Endothelial cell of umbilical vein (primary cell): Measurements from ENCODE around the gene NCOA3. TPM values are rescaled to one million over a fixed set of nuclear protein-coding genes. Genes with fewer than 3 reads are reported as not detected.

Experiments
- BruUV-seq: library from RNA; stranded (reverse); fragments of 400-500 nt; replicated peaks from 2 replicates; lab custom pipeline; 2021; lab: Mats Ljungman, UMichigan
- CTCF ChIA-PET: fragments of 300-600, 350-600 bp; sonication (Branson Sonifier 250); formaldehyde crosslinking; loops from one replicate; lab custom pipeline; 2021; ENCODE audit warnings: antibody characterized with exemption, inconsistent platforms; lab: Charles Lee
- POLR2A ChIA-PET: fragments of 300-600, 350-600 bp; sonication (Branson Sonifier 250); formaldehyde crosslinking; loops from one replicate; lab custom pipeline; 2021; ENCODE audit warnings: antibody characterized with exemption, inconsistent platforms; lab: Charles Lee
- DNase-seq: peaks from one replicate; pipeline ENCODE4 v3.0.0-alpha.2; 2011; ENCODE audit warnings: low read depth, low spot score
- FAIRE-seq: peaks from 2 replicates; lab custom pipeline; 2011; peaks lifted over from hg19 to GRCh38; lab: Jason Lieb, UNC
- H2AFZ ChIP-seq: 2 replicates; pipeline ENCODE4 v1.6.0; 2012; ENCODE audit warnings: low read depth, low read length, control low read depth, inconsistent platforms
- H3K27ac ChIP-seq: 2 replicates; pipeline ENCODE4 v1.5.1; 2011; ENCODE audit warnings: low read depth, mild to moderate bottlenecking, control low read depth, low read length, moderate library complexity; ENCODE audit not compliant: insufficient read depth
- H3K27me3 ChIP-seq, 2 experiments: 2 replicates each; pipeline versions ENCODE4 v1.6.0 to v1.6.1; 2011; ENCODE audit warnings: low read length in 2 of 2, mixed read lengths in 1 of 2; ENCODE audit not compliant: control insufficient read depth in 2 of 2, insufficient read depth in 2 of 2
- H3K36me3 ChIP-seq, 2 experiments: 2 replicates in 1 of 2; 3 replicates in 1 of 2; pipeline ENCODE4 v1.5.1; 2011; ENCODE audit warnings: low read length in 2 of 2, mild to moderate bottlenecking in 1 of 2, moderate library complexity in 1 of 2; ENCODE audit not compliant: control insufficient read depth in 2 of 2, insufficient read depth in 2 of 2; ENCODE audit errors: extremely low read depth in 1 of 2
- H3K4me1 ChIP-seq: 3 replicates; pipeline ENCODE4 v1.5.1; 2011; ENCODE audit warnings: mild to moderate bottlenecking, low read length; ENCODE audit not compliant: control insufficient read depth, insufficient read depth; ENCODE audit errors: extremely low read depth
- H3K4me2 ChIP-seq: 2 replicates; pipeline ENCODE4 v1.6.1; 2011; ENCODE audit warnings: low read length, control low read depth, mixed read lengths; ENCODE audit not compliant: insufficient read depth
- H3K4me3 ChIP-seq, 3 experiments: fragments of 200-600 bp in 1 of 3; sonication (generic), shearing (Covaris generic) in 1 of 3; replicated peaks in 1 of 3; 2 replicates each; pipeline ENCODE4 v1.5.1; 2011 to 2016; ENCODE audit warnings: control low read depth in 3 of 3, low read length in 3 of 3, mild to moderate bottlenecking in 2 of 3, inconsistent platforms in 1 of 3, low read depth in 1 of 3, moderate library complexity in 1 of 3; ENCODE audit not compliant: insufficient read depth in 1 of 3
- H3K79me2 ChIP-seq: 2 replicates; pipeline ENCODE4 v1.6.0; 2012; ENCODE audit warnings: low read length, inconsistent platforms; ENCODE audit not compliant: control insufficient read depth, insufficient read depth
- H3K9ac ChIP-seq: replicated peaks from 2 replicates; pipeline ENCODE3; 2011; ENCODE audit warnings: low read length, control low read depth; ENCODE audit not compliant: insufficient read depth; ENCODE audit errors: extremely low read depth
- H3K9me1 ChIP-seq: replicated peaks from 3 replicates; pipeline ENCODE4 v1.6.0; 2011; ENCODE audit warnings: mild to moderate bottlenecking, low read length; ENCODE audit not compliant: control insufficient read depth, insufficient read depth; ENCODE audit errors: extremely low read depth
- H3K9me3 ChIP-seq: replicated peaks from 2 replicates; pipeline ENCODE4 v1.5.1; 2012; ENCODE audit warnings: low read length, inconsistent platforms; ENCODE audit not compliant: control insufficient read depth, insufficient read depth
- H4K20me1 ChIP-seq: replicated peaks from 2 replicates; pipeline ENCODE3; 2011; ENCODE audit warnings: mild to moderate bottlenecking, low read length; ENCODE audit not compliant: control insufficient read depth, insufficient read depth; ENCODE audit errors: extremely low read depth
- EZH2 ChIP-seq: IDR thresholded peaks from 2 replicates; pipeline ENCODE4 v1.6.1; 2012; ENCODE audit warnings: borderline replicate concordance, low read depth, mild to moderate bottlenecking, moderate library complexity, low read length, inconsistent platforms; ENCODE audit not compliant: severe bottlenecking
- FOS ChIP-seq: IDR thresholded peaks from 2 replicates; pipeline ENCODE4 v1.6.1; 2011; ENCODE audit warnings: mild to moderate bottlenecking, low read length, moderate library complexity, borderline replicate concordance; ENCODE audit not compliant: insufficient read depth
- GATA2 ChIP-seq: IDR thresholded peaks from 2 replicates; pipeline ENCODE4 v1.7.0; 2011; ENCODE audit warnings: low read depth, mild to moderate bottlenecking, moderate library complexity, mixed read lengths, low read length; ENCODE audit not compliant: insufficient read length, insufficient read depth
- JUN ChIP-seq: IDR thresholded peaks from 2 replicates; pipeline ENCODE4 v1.6.1; 2011; ENCODE audit warnings: borderline replicate concordance, low read depth; ENCODE audit not compliant: insufficient read length, insufficient read depth
- MYC ChIP-seq: IDR thresholded peaks from one replicate; pipeline ENCODE4 v1.6.1; 2011; ENCODE audit warnings: mild to moderate bottlenecking, low read depth, low read length
- POLR2A ChIP-seq: IDR thresholded peaks from 2 replicates; pipeline ENCODE4 v1.6.1; 2012; ENCODE audit warnings: low read depth, mild to moderate bottlenecking, control low read depth, low read length
- POLR2AphosphoS5 ChIP-seq: IDR thresholded peaks from 2 replicates; pipeline ENCODE4 v1.6.1; 2012; ENCODE audit warnings: low read depth, mild to moderate bottlenecking, control low read depth, low read length, moderate library complexity; ENCODE audit not compliant: insufficient read depth
- dilution Hi-C: fragments of 300-500 bp; cut with MboI; formaldehyde crosslinking; loops from one replicate; pipeline ENCODE4 v1.15.0; 2019; ENCODE audit warnings: low sequenced_read_pairs; ENCODE audit not compliant: extremely low pct_ligation_motif_present
- intact Hi-C: fragments of 100-400 bp; cut with micrococcal nuclease; formaldehyde crosslinking; loops from one replicate; pipeline ENCODE4 v1.10.0; 2022
- polyA plus RNA-seq, 4 experiments: library from polyadenylated mRNA; depleted of rRNA in 3 of 4; stranded (reverse) in 3 of 4; unstranded in 1 of 4; fragments of >200 nt; gene quantifications; 2 replicates each; pipeline versions ENCODE4 v1.2.1 to v1.2.3, GENCODE V29; 2011 to 2012; ENCODE audit warnings: missing spikeins in 1 of 4
- total RNA-seq: library from RNA; stranded (reverse); gene quantifications from 2 replicates; pipeline ENCODE4 v1.2.3, GENCODE V29; 2021
- TF ChIP-seq, protein P1 (sequence below), 2 donors: IDR thresholded peaks; 1 replicate in 1 of 2; 2 replicates in 1 of 2; pipeline ENCODE4 v1.5.1; 2011; ENCODE audit warnings: low read length in 2 of 2, mild to moderate bottlenecking in 2 of 2, moderate library complexity in 2 of 2, control low read depth in 1 of 2, inconsistent platforms in 1 of 2, low read depth in 1 of 2; ENCODE audit not compliant: insufficient read depth in 1 of 2; ENCODE audit errors: extremely low read depth in 1 of 2
- TF ChIP-seq, protein P2 (sequence below): IDR thresholded peaks from 2 replicates; pipeline ENCODE4 v1.6.1; 2011; ENCODE audit not compliant: insufficient read depth, insufficient read length

NCOA3 gene
- total and polyA plus RNA-seq, 2 donors (not counting 3 experiments of a cell fraction or from before 2014, with no cell fraction given), result 12.0 to 35.6 TPM

DNA sequence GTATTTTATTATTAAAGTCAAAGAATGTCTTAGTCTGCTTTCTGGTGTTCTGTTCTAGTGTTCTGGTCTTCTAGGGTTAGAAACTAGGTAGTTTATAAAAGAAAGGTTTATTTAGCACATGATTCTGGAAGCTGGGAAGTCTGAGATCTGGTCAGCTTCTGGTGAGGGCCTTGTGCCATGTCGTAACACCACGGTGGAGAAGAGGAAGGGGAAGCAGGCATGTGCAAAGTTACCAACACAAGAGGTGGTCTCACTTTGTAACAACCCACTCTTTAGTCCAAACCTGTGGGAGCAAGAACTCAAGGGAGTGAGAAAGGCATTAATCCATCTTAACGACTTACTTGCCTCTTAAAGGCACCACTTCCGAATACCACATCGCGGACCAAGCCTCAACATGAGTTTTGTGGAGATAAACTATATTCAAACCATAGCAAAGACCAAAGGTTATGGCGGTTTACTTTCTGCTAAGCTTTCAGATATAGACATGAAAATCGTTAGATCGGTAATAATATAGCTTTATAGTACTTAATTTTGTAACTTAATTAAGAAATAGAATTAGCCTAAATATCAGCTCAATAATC, 99.4 kb downstream of the NCOA3 start:
- no TSS peak for BruUV-seq

More for the DNA sequence above, 99.4 kb downstream of the NCOA3 start:
- Histone ChIP-seq H3K27ac (no peak overlapping the region), H3K9me1 (no peaks in the 10 kb centered on the region), H3K27me3 (no peaks in the 10 kb centered on the region), H2AFZ (no peak overlapping the region), H3K36me3 (no peaks in the 10 kb centered on the region), H3K9ac (no peak overlapping the region), H3K4me3 (no peak overlapping the region), H3K4me2 (no peak overlapping the region), H3K4me1 (peaks cover 9% of the 10 kb centered on the region), H4K20me1 (no peaks in the 10 kb centered on the region), H3K9me3 (no peaks in the 10 kb centered on the region), H3K79me2 (peaks cover 15% of the 10 kb centered on the region)
- dilution Hi-C loops (no loop called here), intact Hi-C loops (no loop called here)
- TF ChIP-seq POLR2AphosphoS5, result no peak
- no peak for TF ChIP-seq JUN
- TF ChIP-seq MYC, result no peak
- TF ChIP-seq, protein P1, sequence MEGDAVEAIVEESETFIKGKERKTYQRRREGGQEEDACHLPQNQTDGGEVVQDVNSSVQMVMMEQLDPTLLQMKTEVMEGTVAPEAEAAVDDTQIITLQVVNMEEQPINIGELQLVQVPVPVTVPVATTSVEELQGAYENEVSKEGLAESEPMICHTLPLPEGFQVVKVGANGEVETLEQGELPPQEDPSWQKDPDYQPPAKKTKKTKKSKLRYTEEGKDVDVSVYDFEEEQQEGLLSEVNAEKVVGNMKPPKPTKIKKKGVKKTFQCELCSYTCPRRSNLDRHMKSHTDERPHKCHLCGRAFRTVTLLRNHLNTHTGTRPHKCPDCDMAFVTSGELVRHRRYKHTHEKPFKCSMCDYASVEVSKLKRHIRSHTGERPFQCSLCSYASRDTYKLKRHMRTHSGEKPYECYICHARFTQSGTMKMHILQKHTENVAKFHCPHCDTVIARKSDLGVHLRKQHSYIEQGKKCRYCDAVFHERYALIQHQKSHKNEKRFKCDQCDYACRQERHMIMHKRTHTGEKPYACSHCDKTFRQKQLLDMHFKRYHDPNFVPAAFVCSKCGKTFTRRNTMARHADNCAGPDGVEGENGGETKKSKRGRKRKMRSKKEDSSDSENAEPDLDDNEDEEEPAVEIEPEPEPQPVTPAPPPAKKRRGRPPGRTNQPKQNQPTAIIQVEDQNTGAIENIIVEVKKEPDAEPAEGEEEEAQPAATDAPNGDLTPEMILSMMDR (IDR thresholded peaks at IDR 0.05; ENCODE audit: extremely low read depth in 1 of 2, insufficient read depth in 1 of 2, low read depth in 1 of 2, low read length in 2 of 2), result no peak
- TF ChIP-seq GATA2, result no peak
- TF ChIP-seq EZH2, result no peak
- TF ChIP-seq FOS, result no peak
- TF ChIP-seq, protein P2, sequence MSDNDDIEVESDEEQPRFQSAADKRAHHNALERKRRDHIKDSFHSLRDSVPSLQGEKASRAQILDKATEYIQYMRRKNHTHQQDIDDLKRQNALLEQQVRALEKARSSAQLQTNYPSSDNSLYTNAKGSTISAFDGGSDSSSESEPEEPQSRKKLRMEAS, result no peak
- no peak for TF ChIP-seq POLR2A
- ChIA-PET CTCF (interaction anchor here (1.1 to 1.9 kb wide), 5 partner anchors 18 to 24 kb away, joined by 4 to 7 read pairs (median 4); no protein-coding TSS in a partner anchor), POLR2A (interaction anchor here (0.6 kb wide), 1 partner anchor 99 kb away, joined by 4 read pairs; the partner anchor contains the start of gene NCOA3)
- DNase-seq (no peak), FAIRE-seq (no peak)
